SK-MEL-5 (cell line): ENCODE data around the gene OSTM1. TPM values are rescaled to one million over a fixed set of nuclear protein-coding genes. Genes with fewer than 3 reads are reported as not detected.

Experiments
- DNase-seq: peaks from one replicate; pipeline ENCODE4 v3.0.0-alpha.2; 2016; ENCODE audit warnings: low read depth, low spot score
- in situ Hi-C: cut with HindIII; loops from 2 replicates; pipeline ENCODE4 v1.10.0; 2016; ENCODE audit warnings: low sequenced_read_pairs, high pct_unique_total_duplicates, low pct_unique_long_range_greater_than_20kb
- total RNA-seq: library from RNA; depleted of rRNA; stranded (reverse); fragments of >200 nt; shearing (Covaris generic); gene quantifications from 2 replicates; pipeline ENCODE4 v1.2.3, GENCODE V29; 2014

OSTM1 gene
- total RNA-seq, 1 experiment from 2014 or later: 228 TPM

DNA sequence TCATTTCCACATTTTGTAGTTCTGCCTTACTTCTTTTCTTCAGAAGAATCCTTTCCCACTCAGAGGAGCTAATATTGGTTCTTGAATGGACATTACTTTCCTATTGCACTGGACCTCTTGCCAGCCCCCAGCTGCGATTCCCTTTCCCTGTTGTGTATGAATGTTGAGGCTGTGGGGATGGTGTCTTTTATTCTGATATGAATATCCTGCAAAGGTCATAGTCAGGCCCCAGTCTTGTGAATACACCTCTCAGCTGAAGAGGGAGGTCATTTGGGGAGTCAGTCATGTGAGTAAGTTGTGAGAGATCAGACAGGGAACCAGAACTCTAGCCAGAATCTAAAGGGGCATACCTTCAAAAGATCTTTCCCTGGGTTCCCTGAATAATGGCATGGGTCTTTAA, 32.6 kb upstream of the OSTM1 start:
- in situ Hi-C loops: no loop called here
- DNase-seq: peak; percentile 10

- in situ Hi-C loops: no loop called here
- DNase-seq: no peak
Observed at GRCh38 chr6:108106694-108107093, 32.2 kb upstream of the OSTM1 start.

- in situ Hi-C loops: no loop called here
- no peak for DNase-seq
Observed at GRCh38 chr6:108106261-108106660, 31.7 kb upstream of the OSTM1 start.

GRCh38 chr6:108105571-108105970, 31.0 kb upstream of the OSTM1 start:
- in situ Hi-C loops: no loop called here
- DNase-seq: no peak

- in situ Hi-C loops: no loop called here
- DNase-seq: no peak
Observed at GRCh38 chr6:108102965-108103364, 28.4 kb upstream of the OSTM1 start.

- in situ Hi-C loops: no loop called here
- no peak for DNase-seq
Observed at GRCh38 chr6:108100003-108100402, 25.5 kb upstream of the OSTM1 start.

DNA sequence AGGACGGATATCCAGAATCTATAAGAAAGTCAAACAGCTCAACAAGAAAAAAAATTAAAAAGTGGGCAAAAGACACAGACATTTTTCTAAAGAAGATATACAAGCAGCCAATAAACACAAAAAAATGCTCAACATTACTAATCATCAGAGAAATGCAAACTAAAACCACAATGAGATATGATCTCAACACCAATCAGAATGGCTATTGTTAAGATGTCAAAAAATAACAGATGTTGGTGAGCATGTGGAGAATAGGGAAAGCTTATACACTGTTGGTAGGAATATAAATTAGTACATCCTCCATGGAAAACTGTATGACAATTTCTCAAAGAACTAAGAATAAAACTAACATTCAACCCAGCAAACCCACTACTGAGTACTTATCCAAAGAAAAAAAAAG, 23.3 kb upstream of the OSTM1 start:
- no peak for DNase-seq

GRCh38 chr6:108093781-108094300, 19.3 kb upstream of the OSTM1 start:
- no peak for DNase-seq
- in situ Hi-C loops: no loop called here

More for the DNA sequence above, 23.3 kb upstream of the OSTM1 start:
- in situ Hi-C loops: no loop called here

- in situ Hi-C loops: no loop called here
Observed at GRCh38 chr6:108091288-108091687, 16.7 kb upstream of the OSTM1 start.

GRCh38 chr6:108083349-108083748, 8.8 kb upstream of the OSTM1 start:
- no peak for DNase-seq
- in situ Hi-C loops: no loop called here

More at GRCh38 chr6:108091288-108091687, 16.7 kb upstream of the OSTM1 start:
- DNase-seq: no peak

DNA sequence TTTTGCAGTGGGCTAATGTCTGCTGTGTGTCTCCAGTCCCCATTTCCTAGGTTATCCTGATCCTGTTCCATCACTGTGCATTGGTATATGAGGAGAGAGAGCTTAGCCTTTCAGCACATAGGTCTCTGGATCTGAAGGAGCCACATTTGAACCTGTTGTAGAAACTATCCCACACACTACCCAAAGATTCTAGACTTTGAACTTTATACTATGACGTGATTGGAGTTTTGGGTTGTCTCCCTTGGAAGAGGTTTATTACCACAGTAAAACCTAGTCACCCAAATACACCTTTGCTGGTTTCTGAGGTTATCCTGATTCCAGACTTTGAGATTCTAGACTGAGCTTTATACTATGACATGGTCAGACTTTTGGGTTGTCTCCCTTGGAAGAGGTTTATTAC, 8.0 kb upstream of the OSTM1 start:
- in situ Hi-C loops: no loop called here
- no peak for DNase-seq

- peak; percentile 38 for DNase-seq
- in situ Hi-C loops: no loop called here
Observed at GRCh38 chr6:108080010-108080780, 5.7 kb upstream of the OSTM1 start.

DNA sequence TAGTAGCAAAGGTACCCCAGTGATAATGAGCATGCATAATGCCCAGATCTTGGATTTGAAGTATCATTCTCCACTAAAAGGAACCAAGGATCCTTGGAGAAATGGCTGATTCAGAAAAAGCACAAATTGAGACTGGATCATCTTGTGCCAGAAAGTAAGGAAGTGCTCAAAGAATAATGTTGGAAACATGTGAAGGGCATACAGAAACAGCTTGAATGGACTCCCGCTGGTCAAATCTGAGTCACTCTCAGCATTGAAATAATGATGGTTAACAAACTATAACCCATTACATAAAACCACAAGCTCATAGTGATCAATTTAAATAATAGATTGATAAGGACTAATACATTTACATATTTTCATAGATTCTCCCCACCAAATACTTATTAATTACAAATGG, 3.6 kb upstream of the OSTM1 start:
- in situ Hi-C loops: no loop called here
- DNase-seq: no peak

DNA sequence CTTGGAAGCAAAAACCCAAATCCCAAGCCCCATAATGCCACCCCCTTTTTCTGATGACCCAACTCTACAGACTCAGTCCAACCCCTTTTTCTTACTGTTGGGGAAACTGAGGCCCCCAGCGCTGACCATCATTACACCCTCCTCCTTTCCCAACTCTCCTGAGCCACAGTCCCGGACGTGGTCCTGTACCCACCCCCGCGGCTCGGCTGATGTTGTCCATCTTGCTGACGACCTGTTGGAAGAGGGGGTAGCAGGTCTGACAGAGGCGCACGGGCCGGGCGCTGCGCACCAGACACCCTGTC, 533 bp downstream of the OSTM1 start:
- no peak for DNase-seq
- in situ Hi-C loops: no loop called here

GRCh38 chr6:108071736-108072276, 2.7 kb downstream of the OSTM1 start:
- DNase-seq: no peak

GRCh38 chr6:108068618-108069017, 5.9 kb downstream of the OSTM1 start:
- no peak for DNase-seq
- in situ Hi-C loops: no loop called here

More at GRCh38 chr6:108071736-108072276, 2.7 kb downstream of the OSTM1 start:
- in situ Hi-C loops: no loop called here

DNA sequence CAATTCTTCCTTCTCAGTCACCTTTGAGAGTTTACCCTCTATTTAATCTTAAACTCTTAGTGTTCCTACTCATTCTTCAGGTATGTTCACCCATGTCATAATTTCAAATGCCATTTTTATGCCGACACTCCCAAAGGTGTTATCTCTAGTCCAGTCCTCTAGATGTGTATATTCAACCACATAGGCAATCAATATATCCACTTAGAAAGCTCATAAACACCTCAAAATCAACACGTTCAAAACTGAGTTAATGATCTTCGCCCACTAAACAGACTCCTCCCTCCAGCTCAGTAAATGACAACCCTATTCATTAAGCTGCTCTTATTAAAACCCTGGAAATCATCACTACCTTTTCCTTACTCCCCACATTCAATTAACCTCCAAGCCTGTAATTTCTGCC, 6.4 kb downstream of the OSTM1 start:
- no peak for DNase-seq
- in situ Hi-C loops: no loop called here

GRCh38 chr6:108052706-108053105, 21.8 kb downstream of the OSTM1 start:
- DNase-seq: no peak
- in situ Hi-C loops: no loop called here

DNA sequence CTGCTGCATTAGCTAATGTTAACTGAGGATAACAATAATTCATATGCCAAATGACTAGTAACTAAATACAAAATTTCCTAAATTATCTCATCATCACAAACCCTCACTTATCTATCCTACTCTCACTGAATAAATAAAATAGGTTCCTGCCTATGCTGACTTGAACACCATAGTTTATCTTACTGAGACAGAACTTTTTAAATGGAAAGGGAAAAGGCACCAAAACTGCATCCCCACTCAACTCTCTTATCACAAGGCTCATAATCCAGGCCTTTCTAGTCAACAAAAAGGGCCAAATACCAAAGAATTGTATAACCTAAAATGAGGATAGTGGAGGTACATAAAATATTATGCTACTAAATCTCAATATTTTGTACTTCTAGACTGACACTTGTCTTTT, 23.1 kb downstream of the OSTM1 start:
- no peak for DNase-seq
- in situ Hi-C loops: no loop called here
